GM12875 (cell line): ENCODE results near the gene CHRNA9.
"Not testable (repeated sequence)": the region's sequence is repeated elsewhere in the genome, so short reads cannot be mapped to it uniquely, and the experiment has no call there.

Experiments
- H3K4me3 ChIP-seq: one replicate; pipeline ENCODE4 v1.5.1; 2011; ENCODE audit warnings: low read depth, low read length, control low read depth
- CTCF ChIP-seq: IDR thresholded peaks from 2 replicates; pipeline ENCODE4 v1.5.1; 2011; ENCODE audit warnings: low read depth, mild to moderate bottlenecking, control low read depth, inconsistent platforms, low read length, moderate library complexity, borderline replicate concordance; ENCODE audit not compliant: insufficient read depth

Gene CHRNA9

GRCh38 chr4:40380647-40381046 lies 45.5 kb downstream of the CHRNA9 start:
- no peak for TF ChIP-seq CTCF
- no peak overlapping the region for H3K4me3 ChIP-seq

- no peak for TF ChIP-seq CTCF
- no peak overlapping the region for H3K4me3 ChIP-seq
Observed at GRCh38 chr4:40388239-40388638, 53.1 kb downstream of the CHRNA9 start.

GRCh38 chr4:40389986-40390385 lies 54.9 kb downstream of the CHRNA9 start:
- no peak overlapping the region for H3K4me3 ChIP-seq
- TF ChIP-seq CTCF, result no peak

- H3K4me3 ChIP-seq, result not testable (repeated sequence)
Observed at GRCh38 chr4:40392241-40392640, 57.1 kb downstream of the CHRNA9 start.

- TF ChIP-seq CTCF, result no peak
Observed at GRCh38 chr4:40394236-40394635, 59.1 kb downstream of the CHRNA9 start.

GRCh38 chr4:40395166-40395900 lies 60.2 kb downstream of the CHRNA9 start:
- H3K4me3 ChIP-seq, result no peak overlapping the region
- TF ChIP-seq CTCF, result no peak

More at GRCh38 chr4:40394236-40394635, 59.1 kb downstream of the CHRNA9 start:
- H3K4me3 ChIP-seq, result no peak overlapping the region

- H3K4me3 ChIP-seq, result no peak overlapping the region
- TF ChIP-seq CTCF, result no peak
Observed at GRCh38 chr4:40395908-40396793, 61.0 kb downstream of the CHRNA9 start.
